ENCODE results near the gene DIPK1C. TPM values are rescaled to one million over a fixed set of nuclear protein-coding genes. Genes with fewer than 3 reads are reported as not detected.

The DIPK1C gene
- total RNA-seq, 3 donors from 2014 or later: 0.14 to 0.98 TPM; not detected in 1

- no peak overlapping the region for H3K4me3 ChIP-seq
- no peaks in the 10 kb centered on the region for H3K9me3 ChIP-seq
- no peak for DNase-seq
- TF ChIP-seq CTCF (IDR thresholded peaks at IDR 0.05): no peak
- peaks cover 6% of the 10 kb centered on the region for H3K4me1 ChIP-seq (ENCODE audit: low read depth)
- intact Hi-C loops (cut with DNase I, micrococcal nuclease): no loop called here
- no peak for ATAC-seq
- no peaks in the 10 kb centered on the region for H3K36me3 ChIP-seq (ENCODE audit: low read depth)
Measured at GRCh38 chr18:74446178-74446577, 10.9 kb downstream of the DIPK1C start.

GRCh38 chr18:74445585-74445984, 11.5 kb downstream of the DIPK1C start:
- H3K4me3 ChIP-seq: no peak overlapping the region
- TF ChIP-seq CTCF (IDR thresholded peaks at IDR 0.05): no peak
- DNase-seq: no peak

GRCh38 chr18:74444104-74444503, 13.0 kb downstream of the DIPK1C start:
- no peak for ATAC-seq

More at GRCh38 chr18:74445585-74445984, 11.5 kb downstream of the DIPK1C start:
- H3K9me3 ChIP-seq: no peaks in the 10 kb centered on the region
- H3K4me1 ChIP-seq (ENCODE audit: low read depth): no peaks in the 10 kb centered on the region
- ATAC-seq: no peak
- intact Hi-C loops (cut with DNase I, micrococcal nuclease): no loop called here
- H3K36me3 ChIP-seq (ENCODE audit: low read depth): no peaks in the 10 kb centered on the region

DNA sequence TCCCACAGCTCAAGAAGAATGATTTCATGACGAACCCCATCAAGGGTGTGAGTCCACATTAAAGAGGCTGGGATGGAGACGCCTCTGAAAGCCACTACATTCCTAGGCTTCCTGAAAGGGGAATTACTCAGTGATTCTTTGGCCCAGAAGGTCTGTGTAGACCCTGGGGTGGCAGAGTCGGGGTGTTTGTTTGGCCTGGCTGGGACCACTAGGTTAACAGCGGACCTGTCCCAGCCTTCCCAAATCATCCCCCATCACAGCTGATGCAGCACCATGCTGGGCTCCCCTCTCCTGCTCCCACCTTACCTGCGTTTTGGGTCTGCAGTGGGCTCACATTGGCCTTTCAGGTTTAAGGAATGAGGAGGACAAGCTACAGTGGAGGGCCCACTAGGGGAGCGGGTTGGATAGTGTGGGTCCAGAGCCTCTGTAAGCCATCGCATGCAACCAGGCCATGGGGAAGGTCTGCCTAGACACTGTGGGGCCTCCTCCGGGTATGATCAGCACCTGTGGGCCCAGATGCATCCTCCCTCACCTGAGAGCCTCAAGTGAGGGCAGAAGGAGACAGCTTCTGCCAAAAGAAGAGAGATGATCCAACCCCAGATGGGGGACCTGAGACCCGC, 16.2 kb downstream of the DIPK1C start:
- H3K36me3 ChIP-seq (ENCODE audit: low read depth): no peaks in the 10 kb centered on the region
- H3K4me1 ChIP-seq (ENCODE audit: low read depth): no peaks in the 10 kb centered on the region
- ATAC-seq (no peak), DNase-seq (no peak)
- H3K9me3 ChIP-seq: no peaks in the 10 kb centered on the region
- TF ChIP-seq CTCF (IDR thresholded peaks at IDR 0.05): no peak
- intact Hi-C loops (cut with DNase I, micrococcal nuclease): no loop called here
- H3K4me3 ChIP-seq: no peak overlapping the region

More at GRCh38 chr18:74444104-74444503, 13.0 kb downstream of the DIPK1C start:
- Histone ChIP-seq H3K9me3 (no peaks in the 10 kb centered on the region), H3K36me3 (ENCODE audit: low read depth) (no peaks in the 10 kb centered on the region), H3K4me3 (no peak overlapping the region), H3K4me1 (ENCODE audit: low read depth) (no peaks in the 10 kb centered on the region)
- no peak for DNase-seq
- intact Hi-C loops (cut with DNase I, micrococcal nuclease): no loop called here
- TF ChIP-seq CTCF (IDR thresholded peaks at IDR 0.05): no peak

DNA sequence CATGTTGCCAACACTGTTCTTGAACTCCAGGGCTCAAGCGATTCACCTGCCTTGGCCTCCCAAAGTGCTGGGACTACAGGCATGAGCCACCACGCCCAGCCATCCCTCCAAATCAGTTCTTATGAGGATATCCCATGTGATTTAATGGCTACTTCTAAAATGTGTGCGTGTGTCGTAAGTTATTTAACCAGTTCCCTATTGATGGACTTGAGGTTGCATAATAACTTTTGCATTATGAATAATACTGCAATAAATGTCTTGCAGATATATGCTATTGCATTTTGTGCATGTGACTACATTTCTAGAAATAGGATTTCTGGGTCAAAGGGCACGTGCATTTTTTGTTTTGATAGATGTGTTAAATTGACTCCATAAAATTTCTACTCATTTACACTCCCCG, 19.0 kb downstream of the DIPK1C start:
- H3K4me3 ChIP-seq: no peak overlapping the region
- H3K4me1 ChIP-seq (ENCODE audit: low read depth): no peaks in the 10 kb centered on the region
- no peak for TF ChIP-seq CTCF (IDR thresholded peaks at IDR 0.05)
- intact Hi-C loops (cut with DNase I, micrococcal nuclease): no loop called here
- H3K36me3 ChIP-seq (ENCODE audit: low read depth): no peaks in the 10 kb centered on the region
- no peak for DNase-seq
- no peaks in the 10 kb centered on the region for H3K9me3 ChIP-seq
- no peak for ATAC-seq
